ENCODE results near the gene FHL2. TPM values are rescaled to one million over a fixed set of nuclear protein-coding genes. Genes with fewer than 3 reads are reported as not detected.
A peak's percentile ranks its signal among the peaks of the same experiment; 100 is the strongest.

Gene FHL2
- total RNA-seq, 1 donor from 2014 or later = 47.4 TPM

DNA sequence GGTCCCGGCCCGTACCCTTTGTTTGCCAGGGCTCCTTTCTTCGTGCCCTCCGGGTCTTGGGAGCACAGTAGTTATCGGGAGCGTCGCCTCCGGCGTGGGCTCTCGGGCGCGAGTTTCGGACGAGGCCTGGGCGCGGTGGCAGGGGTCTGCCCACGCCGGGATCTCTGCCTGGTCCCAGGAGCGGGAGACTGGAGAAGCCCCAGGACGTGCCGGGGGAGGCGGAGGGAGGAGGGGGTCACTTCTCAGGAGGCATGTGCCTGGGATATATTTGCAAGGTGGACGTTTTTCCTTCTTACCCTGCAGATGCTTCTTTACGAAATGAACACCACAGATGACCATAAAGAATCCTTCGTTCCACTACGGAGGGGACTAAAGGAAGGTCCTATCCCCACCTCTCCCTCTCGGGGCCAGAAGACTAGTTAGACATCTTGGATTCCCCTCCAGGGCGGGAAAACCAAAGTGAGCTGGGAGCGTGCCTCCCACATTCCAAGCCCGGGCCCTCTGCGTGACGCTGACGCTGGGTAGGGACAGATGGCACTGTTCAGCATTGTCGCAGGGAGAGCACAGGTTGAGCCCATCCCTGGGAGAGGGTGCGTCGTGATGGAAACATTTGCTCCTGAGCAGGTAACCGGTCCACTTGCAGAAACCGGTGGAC lies 483 bp upstream of the FHL2 start:
- DNase-seq (ENCODE audit: low read depth) = no peak

DNA sequence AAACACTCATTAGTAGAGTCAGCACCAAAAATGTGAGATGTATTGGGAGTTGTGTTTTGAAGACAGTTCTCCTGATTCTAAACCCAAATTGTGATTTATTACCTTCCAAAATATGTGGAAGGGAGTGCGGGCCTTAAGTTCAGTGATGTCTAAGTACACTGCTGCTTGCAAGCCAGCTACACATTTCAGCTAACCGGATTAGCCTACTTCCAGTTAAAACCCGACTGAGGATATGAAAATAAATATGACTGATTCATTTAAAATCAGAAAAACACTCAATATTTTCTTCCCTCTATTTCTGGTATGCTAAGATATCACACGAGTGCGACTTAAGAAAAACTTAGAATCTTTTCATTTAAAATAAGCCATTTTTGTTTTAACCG lies 907 bp downstream of the FHL2 start:
- no peak for DNase-seq (ENCODE audit: low read depth)

DNA sequence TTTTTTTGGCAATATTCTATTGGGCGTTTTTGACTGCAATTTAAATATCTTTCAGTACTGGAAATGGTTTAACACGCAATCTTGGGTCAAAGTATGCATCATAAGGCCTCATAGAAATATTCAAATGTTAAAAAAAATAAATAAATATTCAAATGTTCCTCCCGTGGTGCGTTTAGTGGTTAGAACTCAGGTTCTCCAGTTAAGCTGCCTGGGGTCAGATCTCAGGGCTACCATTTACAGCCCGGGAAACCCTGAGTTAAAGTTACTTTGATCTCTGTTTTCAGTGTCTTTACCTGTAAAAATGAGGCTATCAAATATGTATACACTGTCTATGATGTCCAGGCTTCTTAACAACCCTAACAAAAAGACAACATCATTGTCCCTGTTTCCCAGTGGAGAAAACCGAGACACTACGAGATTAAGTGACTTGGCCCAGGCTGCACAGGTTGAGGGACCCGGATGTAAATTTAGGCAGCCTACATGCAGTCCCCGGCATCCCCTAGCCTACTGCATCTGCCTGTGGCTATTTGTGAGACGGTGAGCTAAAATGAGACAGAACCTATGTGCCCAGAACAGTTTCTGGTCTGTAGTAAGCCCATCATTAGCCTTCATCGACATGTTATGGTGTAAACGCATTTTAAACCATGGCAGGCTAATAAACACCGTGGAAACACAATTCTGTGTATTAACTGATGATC lies 1.7 kb downstream of the FHL2 start:
- DNase-seq (ENCODE audit: low read depth) = peak; percentile 61

DNA sequence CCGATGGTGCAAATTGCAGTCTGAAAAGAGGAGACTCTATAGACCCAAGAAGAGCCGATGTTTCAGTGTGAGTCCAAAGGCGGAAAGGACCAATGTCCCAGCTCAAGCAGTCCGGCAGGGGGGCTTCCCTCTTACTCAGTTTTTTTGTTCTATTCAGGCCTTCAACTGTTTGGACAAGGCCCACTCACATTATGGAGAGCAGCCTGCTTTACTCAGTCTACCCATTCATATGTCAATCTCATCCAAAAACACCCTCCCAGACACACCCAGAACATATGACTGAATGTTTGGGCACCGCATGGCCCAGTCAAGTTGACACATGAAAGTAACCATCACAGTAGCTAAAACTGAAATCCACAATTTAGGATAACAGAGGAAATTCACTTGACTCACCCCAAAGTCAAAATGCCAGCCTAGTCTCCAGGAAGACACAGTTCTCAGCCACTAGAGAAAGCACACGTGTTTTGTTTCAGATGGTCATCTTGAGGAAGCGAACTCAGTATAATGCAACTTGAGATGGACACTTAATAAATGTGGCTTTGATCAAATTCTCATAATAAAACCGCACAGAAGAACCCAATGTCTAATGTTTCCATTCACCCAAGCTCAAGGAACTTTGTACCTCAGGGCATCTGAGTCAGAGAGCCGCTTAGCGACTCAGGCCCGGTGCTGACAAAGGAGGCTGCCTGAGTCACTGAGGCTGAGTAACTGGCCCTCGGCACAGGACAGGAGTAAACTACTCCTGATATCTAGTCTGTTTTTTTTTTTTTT lies 2.4 kb downstream of the FHL2 start:
- peak; percentile 87 for DNase-seq (ENCODE audit: low read depth)

DNA sequence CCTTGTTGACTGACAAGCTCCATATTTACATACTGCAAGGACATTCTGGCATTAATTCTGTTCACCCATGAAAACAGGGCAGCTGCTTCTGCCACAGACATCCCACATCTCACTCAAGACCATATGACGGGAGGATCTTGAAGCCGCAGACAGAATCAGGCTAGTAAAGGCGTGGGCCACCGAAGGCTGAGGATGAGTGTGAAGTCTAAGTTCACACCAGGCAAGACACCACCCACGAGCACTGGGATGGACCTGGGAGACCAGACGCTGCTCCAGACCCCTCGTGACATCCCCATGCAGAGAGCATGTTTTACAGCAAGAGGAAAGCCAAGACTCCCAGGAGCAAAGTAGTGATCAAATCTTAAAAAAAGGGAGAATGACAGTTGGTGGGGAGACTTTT lies 3.2 kb downstream of the FHL2 start:
- DNase-seq (ENCODE audit: low read depth) = no peak

DNA sequence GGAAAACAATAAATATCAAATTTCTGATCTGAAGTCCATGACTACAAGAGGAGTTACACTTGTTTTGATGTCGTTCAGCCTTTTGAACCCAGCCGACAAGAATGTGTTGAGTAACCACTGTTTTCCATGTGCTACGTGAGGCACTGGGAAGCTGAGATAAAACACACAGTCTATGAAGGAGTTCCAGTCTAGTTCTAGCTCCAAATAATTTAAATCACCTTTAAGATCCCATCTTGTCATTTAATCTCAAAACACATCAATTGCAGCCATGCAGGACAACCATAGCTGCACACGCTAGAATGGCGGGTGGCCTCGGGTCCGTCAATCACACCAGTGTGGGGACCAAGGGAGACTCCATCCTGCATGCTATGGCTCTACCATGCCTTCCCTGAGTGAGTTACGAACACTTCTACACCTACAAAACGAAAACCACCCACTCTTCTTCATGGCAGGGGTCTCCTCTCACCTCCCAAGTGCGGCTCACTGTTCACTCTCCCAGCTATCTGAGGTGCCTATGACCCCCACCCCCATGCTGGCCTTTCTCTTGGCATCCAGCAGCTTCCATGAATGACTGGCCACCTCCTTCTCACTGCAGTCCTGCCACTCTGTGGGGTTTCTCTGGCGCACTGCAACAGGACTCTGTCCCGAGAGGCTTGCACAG lies 3.8 kb downstream of the FHL2 start:
- no peak for DNase-seq (ENCODE audit: low read depth)

DNA sequence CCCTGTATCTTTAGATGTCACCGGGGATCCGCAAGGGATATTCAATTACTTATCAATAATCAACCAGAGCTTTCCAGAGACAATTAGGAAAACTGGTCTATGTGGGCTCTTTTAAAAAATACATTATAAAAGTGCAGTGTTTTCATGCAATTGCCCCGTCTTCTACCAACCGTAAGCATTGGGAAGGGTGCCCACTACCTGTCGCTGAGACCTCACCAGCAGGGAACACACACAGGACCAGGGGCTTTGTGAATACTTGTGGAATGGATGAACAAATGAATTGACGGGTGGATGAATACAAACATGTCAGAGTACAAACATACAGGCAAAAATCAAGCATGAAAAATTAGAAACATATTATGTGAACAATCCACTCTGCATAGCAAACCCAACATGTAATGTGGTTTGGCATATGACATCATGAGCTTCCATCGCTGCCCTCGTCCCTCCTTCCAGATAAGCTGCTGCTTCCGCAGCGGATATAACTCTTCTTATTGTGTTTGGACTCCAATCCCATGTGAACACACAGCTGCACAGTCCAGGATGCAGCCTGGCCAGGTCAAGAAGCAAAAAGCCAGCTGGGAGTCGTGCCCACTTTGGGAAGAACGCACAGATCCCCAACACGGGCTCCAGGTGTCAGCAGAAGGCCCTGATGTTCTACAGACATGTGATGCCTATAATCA lies 5.3 kb downstream of the FHL2 start:
- no peak for DNase-seq (ENCODE audit: low read depth)

DNA sequence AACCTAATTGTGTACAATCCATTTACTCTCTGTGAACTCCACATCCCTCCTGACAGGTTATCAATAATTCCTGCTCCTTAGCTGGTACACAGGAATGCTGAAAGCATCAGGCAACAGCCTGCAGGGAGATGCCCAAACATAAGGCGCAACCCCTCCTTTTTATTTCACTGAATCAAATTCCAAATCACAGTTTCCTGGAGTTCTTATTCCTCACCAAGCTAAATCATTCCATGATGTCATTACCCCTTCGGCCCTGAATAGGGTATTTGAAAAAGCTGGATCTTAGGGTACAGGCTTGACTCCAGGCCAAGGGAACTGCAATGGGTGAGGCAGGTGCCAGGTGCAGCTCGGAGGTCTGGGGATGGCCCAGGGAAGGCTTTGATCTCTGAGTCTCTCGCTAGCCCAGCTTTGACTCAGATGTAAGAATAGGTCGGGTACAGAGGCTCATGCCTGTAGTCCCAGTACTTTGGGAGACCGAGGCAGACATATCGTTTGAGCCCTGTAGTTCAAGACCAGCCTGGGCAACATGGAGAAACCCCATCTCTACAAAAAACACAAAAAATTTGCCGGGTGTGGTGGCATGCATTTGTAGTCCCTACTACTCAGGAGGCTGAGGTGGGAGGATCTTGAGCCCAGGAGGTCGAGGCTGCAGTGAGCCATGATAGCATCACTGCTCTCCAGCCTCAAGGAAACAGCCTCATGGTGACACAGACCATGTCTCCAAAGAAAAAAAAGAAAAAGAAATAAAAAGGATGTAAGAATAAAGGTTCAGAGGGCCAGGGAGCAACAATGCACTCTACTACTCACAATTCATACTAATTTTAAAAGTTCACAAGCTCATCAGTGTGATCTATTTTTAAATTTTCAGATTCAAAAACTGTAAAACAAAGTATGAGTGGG lies 6.8 kb downstream of the FHL2 start:
- DNase-seq (ENCODE audit: low read depth) = no peak

DNA sequence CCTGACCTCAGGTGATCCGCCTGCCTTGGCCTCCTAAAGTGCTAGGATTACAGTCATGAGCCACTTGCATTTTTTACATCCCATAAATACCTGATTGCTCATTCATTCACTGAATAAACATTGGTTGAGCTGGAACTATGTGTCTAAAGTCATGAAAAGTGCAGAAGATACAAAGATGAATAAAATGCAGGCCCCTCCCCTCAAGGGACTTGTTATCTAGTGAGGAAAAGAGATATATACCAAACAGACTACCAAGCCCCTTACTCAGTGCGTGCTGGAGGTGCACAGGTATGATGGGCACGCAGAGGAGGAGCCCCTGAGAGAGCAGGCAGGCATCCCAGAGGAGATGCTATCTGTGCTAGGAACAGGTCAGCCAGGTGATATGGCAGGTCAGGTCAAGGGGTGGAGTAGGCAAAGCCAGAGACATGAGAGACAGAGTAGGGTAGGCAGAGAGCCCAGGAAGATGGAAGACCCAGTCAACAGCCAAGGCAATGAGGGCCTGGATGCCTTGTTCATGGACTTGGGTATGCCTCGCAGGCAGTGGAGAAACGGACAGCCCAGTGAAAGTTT lies 7.7 kb downstream of the FHL2 start:
- DNase-seq (ENCODE audit: low read depth) = no peak

DNA sequence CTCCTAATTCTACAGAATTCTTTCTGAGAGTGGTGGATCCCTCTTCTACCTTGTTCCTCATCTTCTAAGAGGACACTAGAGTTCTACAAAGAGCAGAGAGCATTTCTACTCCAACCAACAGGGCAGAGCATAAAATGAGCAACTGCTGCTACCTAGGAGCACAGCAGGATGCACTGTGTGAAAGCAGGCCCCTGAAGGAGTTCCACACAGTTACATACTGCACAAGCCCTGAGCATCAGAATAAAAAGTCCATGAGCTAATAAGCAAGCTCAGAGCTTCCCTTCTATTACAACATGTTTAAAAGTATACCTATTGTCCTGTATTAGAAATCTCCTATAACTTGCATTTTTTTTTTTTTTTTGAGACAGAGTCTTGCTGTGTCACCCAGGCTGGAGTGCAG lies 8.4 kb downstream of the FHL2 start:
- DNase-seq (ENCODE audit: low read depth) = no peak

DNA sequence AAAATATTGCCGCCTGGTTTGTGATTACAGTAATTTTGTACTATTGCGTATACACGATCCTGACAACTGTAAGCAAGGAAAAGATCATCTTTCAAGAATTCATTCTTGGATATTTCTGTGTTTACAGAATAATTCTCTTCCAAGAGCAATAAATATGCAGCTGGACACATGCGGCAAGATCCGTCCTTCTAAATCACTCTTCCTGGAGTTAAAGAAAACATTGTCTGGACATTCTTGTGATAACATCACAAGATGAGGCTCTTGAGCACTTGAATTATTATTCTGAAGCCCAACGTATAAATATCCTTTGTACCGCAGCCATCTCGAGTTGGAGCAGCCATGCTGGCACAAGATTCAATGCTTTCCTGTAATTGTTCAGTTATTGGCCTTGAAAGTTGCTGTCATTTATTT lies 9.9 kb downstream of the FHL2 start:
- DNase-seq (ENCODE audit: low read depth) = peak; percentile 55

DNA sequence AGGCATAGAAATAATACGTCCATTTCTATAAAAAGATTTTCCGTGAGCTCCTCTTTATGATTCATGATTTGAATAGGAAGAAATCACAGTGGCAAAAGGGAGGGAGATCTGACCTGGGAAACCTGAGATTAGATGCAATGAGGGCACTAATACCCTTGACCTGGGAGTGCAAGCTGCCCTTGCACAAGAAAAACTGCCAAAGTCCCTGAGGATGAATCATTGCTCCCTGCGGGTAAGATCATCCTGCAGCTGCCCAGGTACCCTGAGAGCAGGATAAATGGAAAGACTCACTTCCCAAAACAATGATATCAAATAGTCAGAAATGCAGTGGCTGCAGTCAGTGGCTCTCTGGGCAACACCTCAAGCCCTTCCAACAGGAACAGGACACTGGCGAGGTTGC lies 11.6 kb downstream of the FHL2 start:
- no peak for DNase-seq (ENCODE audit: low read depth)

DNA sequence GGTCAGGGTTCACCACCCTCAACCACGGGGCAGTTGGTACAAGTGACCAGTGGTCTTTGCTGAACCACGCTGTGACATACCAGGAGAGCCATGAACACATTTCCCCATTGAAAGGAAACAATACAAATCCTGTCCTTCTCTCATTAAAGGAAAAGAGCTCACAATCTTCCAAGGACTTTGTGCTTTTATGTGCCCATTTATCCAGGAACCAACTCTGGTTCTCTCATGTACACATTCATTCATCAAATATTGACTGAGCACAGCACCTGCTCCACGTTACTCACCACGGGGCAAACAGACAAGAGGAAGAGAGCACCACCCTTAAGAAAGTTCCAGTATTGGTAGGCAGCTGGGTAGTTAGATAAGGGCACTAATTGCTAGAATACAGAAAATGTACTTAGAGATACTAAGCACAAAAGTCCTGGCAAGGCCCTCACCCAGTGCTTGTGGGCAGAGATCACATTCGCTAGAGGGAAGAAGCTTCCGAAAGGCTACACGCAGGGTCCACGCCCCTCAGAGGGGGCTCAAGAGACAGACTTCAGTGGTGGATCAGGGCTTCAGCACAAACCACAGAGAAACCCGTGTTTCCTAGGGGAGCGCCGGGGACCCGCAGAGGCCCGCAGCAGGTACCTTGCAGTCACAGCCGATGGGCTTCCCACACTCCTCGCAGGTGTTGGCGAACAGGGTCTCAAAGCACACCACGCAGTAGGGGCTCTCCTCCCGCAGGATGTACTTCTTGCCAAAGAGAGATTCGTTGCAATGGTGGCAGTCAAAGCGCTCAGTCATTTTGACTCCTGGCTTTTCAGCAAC lies 12.9 kb downstream of the FHL2 start:
- DNase-seq (ENCODE audit: low read depth) = peak; percentile 57

DNA sequence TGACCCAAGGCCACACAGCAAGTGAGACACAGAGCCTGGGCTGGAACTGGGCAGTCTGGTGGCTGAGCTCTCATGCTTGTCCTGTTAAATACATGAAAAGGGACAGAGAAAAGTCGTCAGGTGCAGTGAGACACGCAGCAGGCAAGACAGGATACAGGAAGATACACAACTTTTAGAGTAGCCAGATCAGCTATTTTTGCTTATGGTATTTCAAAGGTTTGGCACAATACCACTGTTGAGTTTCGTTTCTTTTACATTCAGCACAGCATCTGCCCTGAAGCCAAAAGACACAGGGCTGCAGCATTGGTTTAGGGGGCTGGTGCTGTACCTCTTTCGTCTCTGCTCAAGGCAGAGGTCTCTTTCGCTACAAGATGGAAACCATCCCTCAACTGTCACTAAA lies 14.0 kb downstream of the FHL2 start:
- no peak for DNase-seq (ENCODE audit: low read depth)

DNA sequence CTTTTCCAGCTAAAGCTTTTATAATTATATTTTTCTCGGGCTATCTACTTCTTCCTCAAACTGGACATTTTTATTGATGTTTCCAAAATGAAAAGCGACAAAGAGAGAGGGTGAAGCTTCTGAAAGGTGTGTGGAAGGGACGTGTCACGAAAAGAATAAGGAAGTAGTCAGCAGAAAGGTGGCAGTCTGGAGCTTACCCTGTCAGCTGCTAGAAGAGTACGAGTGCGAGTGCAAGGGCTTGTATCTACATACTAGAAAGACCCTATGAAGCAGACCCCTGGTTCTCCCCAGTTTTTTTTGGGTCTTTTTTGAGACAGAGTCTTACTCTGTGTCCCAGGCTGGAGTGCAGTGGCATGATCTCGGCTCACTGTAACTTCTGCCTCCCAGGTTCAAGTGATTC lies 14.6 kb downstream of the FHL2 start:
- no peak for DNase-seq (ENCODE audit: low read depth)

DNA sequence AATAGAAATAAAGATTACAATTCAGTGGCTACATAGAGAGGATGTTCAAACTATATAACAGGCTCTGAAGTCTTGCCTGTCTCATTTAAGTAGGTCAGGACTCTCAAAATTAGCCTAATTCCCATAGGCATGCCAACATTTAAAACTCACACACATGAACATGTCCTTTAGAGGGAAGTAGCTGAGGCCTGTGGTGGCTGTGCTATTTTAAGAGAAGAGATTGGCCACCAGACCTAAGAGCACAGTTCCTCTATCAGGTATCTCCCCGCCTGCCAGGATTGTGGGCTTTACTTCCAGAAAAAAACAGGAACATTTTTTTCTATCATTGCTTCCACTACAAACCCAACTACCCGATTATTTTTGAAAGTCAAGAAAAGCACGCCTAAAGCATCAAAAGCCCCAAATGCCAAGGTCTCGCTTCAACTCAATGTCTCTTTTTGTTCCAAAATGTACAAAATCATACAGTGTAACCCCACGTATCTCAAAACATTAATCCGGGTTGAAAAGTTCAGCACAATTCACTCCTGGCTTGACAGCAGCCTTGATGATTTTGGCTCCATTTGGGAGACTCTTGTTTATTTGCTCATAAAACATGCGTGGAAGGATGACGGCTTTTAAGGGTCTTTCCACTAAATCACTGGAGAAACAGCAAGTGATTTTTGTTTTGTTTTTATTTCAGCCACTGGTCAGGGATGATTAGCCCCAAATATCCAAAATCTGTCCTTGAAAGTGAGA lies 15.3 kb downstream of the FHL2 start:
- no peak for DNase-seq (ENCODE audit: low read depth)

DNA sequence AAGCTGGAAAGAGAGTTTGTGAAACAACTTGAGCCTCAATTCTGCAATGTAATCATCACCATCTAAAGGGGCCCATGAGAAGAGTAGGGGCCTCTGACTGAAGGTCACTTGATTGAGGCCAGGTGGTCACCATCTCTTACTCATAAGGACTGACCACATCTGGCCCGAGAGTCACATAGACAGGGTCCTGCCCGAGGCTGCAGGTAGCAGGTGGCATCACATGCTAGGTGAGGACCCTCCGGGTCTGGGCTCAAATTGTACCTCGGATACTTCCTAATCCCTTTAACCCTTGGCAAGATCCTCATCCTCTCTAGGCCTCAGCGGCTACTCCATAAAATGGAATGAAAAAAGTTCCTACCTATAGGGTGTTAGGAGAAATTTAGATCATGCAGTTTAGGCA lies 16.7 kb downstream of the FHL2 start:
- DNase-seq (ENCODE audit: low read depth) = no peak

DNA sequence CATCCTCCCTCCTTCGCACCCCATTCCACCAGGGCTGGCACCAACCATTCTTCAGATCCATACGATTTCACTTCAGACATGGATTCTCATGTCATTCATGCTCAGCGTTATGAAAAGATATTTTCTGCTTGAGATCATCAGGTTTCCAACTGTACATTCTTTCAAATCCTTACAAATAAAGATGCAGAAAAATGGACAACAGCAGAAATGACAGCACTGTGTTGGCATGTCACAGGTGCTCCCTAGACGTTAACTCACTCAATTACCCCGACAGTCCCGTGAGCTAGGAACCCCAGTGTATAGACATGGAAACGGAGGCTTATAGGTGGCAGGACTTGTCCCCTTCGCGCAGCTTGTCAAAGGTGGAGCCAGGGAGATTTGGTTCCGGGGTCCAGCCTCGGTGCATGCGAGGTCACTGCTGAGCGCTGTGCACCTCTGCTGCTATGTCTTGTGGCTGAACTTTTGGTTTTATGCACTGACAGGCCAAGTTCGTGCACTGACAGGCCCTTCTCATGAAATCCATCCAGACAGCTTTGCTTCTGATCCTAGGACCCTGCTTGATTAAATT lies 17.7 kb downstream of the FHL2 start:
- no peak for DNase-seq (ENCODE audit: low read depth)

Measured in myocyte (in vitro differentiated cells).